ENCODE results near the gene HOXC12.

GRCh38 chr12:53986686-53987483 is 32.2 kb downstream of the HOXC12 start:
- TF ChIP-seq CTCF (IDR thresholded peaks at IDR 0.05) (no peak), EP300 (IDR thresholded peaks at IDR 0.05) (no peak)
